Measurements from ENCODE around the gene DYDC1. TPM values are rescaled to one million over a fixed set of nuclear protein-coding genes. Genes with fewer than 3 reads are reported as not detected.
A peak's percentile ranks its signal among the peaks of the same experiment; 100 is the strongest.

Gene DYDC1
- not detected in 3 replicates for total RNA-seq

DNA sequence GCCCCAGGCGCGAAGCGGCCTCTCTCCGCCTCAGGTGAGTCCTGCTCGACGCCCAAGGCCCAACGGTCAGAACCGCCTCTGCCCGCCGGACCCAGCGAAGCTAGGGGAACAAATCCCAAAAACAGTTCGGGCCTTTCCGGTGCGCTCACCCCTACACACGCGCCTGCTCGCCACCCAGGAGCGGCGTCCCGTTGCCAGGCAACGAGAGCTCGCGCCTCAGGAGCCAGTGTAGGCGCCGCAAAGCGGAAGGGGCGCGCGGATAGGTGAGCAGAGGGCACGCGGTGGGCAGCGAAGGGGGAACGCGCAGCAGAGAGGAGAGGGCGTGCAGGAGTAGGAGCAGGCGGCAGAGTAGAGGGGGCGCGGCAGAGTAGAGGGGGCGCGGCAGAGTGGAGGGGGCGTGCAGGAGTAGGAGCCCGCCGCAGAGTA lies at the start of gene DYDC1, which contains the start of gene DYDC2:
TSS of gene DYDC1 (minus strand) at position 193 of the 426 bp plus-strand sequence. CDS start 4,154 bp downstream, outside the sequence.
TSS of gene DYDC2 (plus strand) at position 219 of the 426 bp plus-strand sequence. CDS start 5,663 bp downstream, outside the sequence.
- peak within 1 kb of the TSS; percentile 64 for H3K27ac Mint-ChIP-seq
- peak; percentile 40 to 69 for DNase-seq (ENCODE audit: low spot score in 2 of 2, unreplicated experiment in 2 of 2)
- H3K27me3 Mint-ChIP-seq (ENCODE audit: low read depth), result peaks cover 38% of the 10 kb centered on the region
- H3K9me3 Mint-ChIP-seq, result no peaks in the 10 kb centered on the region
- peaks cover 8% of the 10 kb centered on the region for H3K4me1 Mint-ChIP-seq
- H3K36me3 Mint-ChIP-seq, result no peaks in the 10 kb centered on the region
- H3K4me3 Mint-ChIP-seq, result peak within 1 kb of the TSS; percentile 85
- TF ChIP-seq CTCF (IDR thresholded peaks at IDR 0.05; ENCODE audit: unreplicated experiment), result no peak

- Mint-ChIP-seq H3K4me1 (peaks cover 39% of the 10 kb centered on the region), H3K27me3 (ENCODE audit: low read depth) (no peaks in the 10 kb centered on the region), H3K36me3 (no peaks in the 10 kb centered on the region), H3K27ac (peak overlapping the region; percentile 45), H3K4me3 (no peak overlapping the region), H3K9me3 (no peaks in the 10 kb centered on the region)
- TF ChIP-seq CTCF (IDR thresholded peaks at IDR 0.05; ENCODE audit: unreplicated experiment), result no peak
- no peak for DNase-seq (ENCODE audit: low spot score in 2 of 2, unreplicated experiment in 2 of 2)
These were observed 49.6 kb upstream of the DYDC1 start for GRCh38 chr10:80406204-80406603.

DNA sequence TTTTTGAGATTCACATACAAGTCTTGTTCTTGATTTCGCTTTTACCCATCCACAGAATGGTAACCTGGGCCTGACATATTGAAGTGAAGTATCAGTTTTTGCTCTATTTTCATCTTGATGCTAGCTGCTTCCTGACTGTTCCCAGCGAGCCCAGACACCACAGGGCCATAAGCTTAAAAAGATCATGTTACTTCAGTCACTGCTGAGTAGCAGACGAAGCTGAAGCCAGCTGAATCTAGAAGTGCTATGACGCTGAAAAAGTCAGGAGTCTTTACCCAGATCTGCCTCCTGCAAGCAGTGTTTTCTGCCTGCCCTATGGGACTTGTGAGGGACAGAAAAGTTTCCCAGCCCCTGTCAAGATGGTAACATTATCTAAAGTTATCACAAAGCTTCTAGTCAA lies 49.1 kb upstream of the DYDC1 start:
- no peaks in the 10 kb centered on the region for H3K9me3 Mint-ChIP-seq
- no peak for TF ChIP-seq CTCF (IDR thresholded peaks at IDR 0.05; ENCODE audit: unreplicated experiment)
- no peaks in the 10 kb centered on the region for H3K36me3 Mint-ChIP-seq
- peak overlapping the region; percentile 22 for H3K27ac Mint-ChIP-seq
- H3K27me3 Mint-ChIP-seq (ENCODE audit: low read depth), result no peaks in the 10 kb centered on the region
- peaks cover 33% of the 10 kb centered on the region for H3K4me1 Mint-ChIP-seq
- H3K4me3 Mint-ChIP-seq, result no peak overlapping the region
- no peak for DNase-seq (ENCODE audit: low spot score in 2 of 2, unreplicated experiment in 2 of 2)

- Mint-ChIP-seq H3K27ac (no peak overlapping the region), H3K4me1 (peaks cover 27% of the 10 kb centered on the region), H3K9me3 (no peaks in the 10 kb centered on the region), H3K36me3 (no peaks in the 10 kb centered on the region), H3K27me3 (ENCODE audit: low read depth) (no peaks in the 10 kb centered on the region), H3K4me3 (no peak overlapping the region)
- DNase-seq (ENCODE audit: low spot score in 2 of 2, unreplicated experiment in 2 of 2), result no peak
- TF ChIP-seq CTCF (IDR thresholded peaks at IDR 0.05; ENCODE audit: unreplicated experiment), result no peak
These were observed 48.5 kb upstream of the DYDC1 start for GRCh38 chr10:80405035-80405434.

- Mint-ChIP-seq H3K4me3 (no peak overlapping the region), H3K27ac (no peak overlapping the region), H3K36me3 (no peaks in the 10 kb centered on the region), H3K27me3 (ENCODE audit: low read depth) (peaks cover 15% of the 10 kb centered on the region), H3K4me1 (peaks cover 3% of the 10 kb centered on the region), H3K9me3 (no peaks in the 10 kb centered on the region)
- TF ChIP-seq CTCF (IDR thresholded peaks at IDR 0.05; ENCODE audit: unreplicated experiment), result no peak
- DNase-seq (ENCODE audit: low spot score in 2 of 2, unreplicated experiment in 2 of 2), result no peak
These were observed 43.7 kb upstream of the DYDC1 start for GRCh38 chr10:80400136-80400804.

Data from mesothelial cell of epicardium (in vitro differentiated cells).